ENCODE measurements around the gene NFIC.
"Not testable (repeated sequence)": the region's sequence is repeated elsewhere in the genome, so short reads cannot be mapped to it uniquely, and the experiment has no call there.

Gene NFIC

GRCh38 chr19:3431760-3432397 lies 65.5 kb downstream of the NFIC start:
- no peak for DNase-seq

- DNase-seq = no peak
Observed at GRCh38 chr19:3433313-3433712, 66.9 kb downstream of the NFIC start.

- DNase-seq = no peak
Observed at GRCh38 chr19:3433805-3434540, 67.6 kb downstream of the NFIC start.

GRCh38 chr19:3434630-3435553 lies 68.5 kb downstream of the NFIC start:
- DNase-seq = peak; percentile 96

- no peak for DNase-seq
Observed at GRCh38 chr19:3440082-3440481, 73.7 kb downstream of the NFIC start.

GRCh38 chr19:3441089-3441985 lies 75.0 kb downstream of the NFIC start:
- DNase-seq = no peak

GRCh38 chr19:3441986-3442329 lies 75.6 kb downstream of the NFIC start:
- DNase-seq = no peak

GRCh38 chr19:3442487-3443071 lies 76.2 kb downstream of the NFIC start:
- no peak for DNase-seq

GRCh38 chr19:3443840-3444694 lies 77.7 kb downstream of the NFIC start:
- no peak for DNase-seq

- DNase-seq = no peak
Observed at GRCh38 chr19:3444695-3445234, 78.4 kb downstream of the NFIC start.

- not testable (repeated sequence) for DNase-seq
Observed at GRCh38 chr19:3446657-3447056, 80.3 kb downstream of the NFIC start.

GRCh38 chr19:3448616-3449334 lies 82.4 kb downstream of the NFIC start:
- DNase-seq = no peak

- DNase-seq = no peak
Observed at GRCh38 chr19:3450796-3451411, 84.5 kb downstream of the NFIC start.

- DNase-seq = no peak
Observed at GRCh38 chr19:3451451-3451866, 85.1 kb downstream of the NFIC start.

GRCh38 chr19:3452171-3452941 lies 86.0 kb downstream of the NFIC start:
- DNase-seq = no peak

- not testable (repeated sequence) for DNase-seq
Observed at GRCh38 chr19:3452942-3453214, 86.5 kb downstream of the NFIC start.

GRCh38 chr19:3453840-3454239 lies 87.5 kb downstream of the NFIC start:
- DNase-seq = no peak

GRCh38 chr19:3454656-3455392 lies 88.4 kb downstream of the NFIC start:
- no peak for DNase-seq
